Measurements from ENCODE around the gene RRP12. TPM values are rescaled to one million over a fixed set of nuclear protein-coding genes. Genes with fewer than 3 reads are reported as not detected.

The RRP12 gene
- total and polyA plus RNA-seq, 12 donors: 13.3 to 56.9 (median 27.6) TPM

- no peaks in the 10 kb centered on the region for H3K9me3 ChIP-seq (replicated peaks in 1 of 3)
- 80 to 90% (median 86%) methylated on average over 10 of the region's 10 CpGs for WGBS, 4 donors
- peaks cover under 1 to 5% of the 10 kb centered on the region in 2 donors for H3K4me1 ChIP-seq (replicated peaks in 1 of 2)
- H3K27ac ChIP-seq: no peak overlapping the region
- no peak overlapping the region for H3K4me3 ChIP-seq
- H3K27me3 ChIP-seq: no peaks in the 10 kb centered on the region
- H3K36me3 ChIP-seq (replicated peaks in 1 of 2): no peaks in the 10 kb centered on the region
- TF ChIP-seq POLR2A (IDR thresholded peaks at IDR 0.05) (no peak), CTCF (IDR thresholded peaks at IDR 0.05) (no peak)
- DNase-seq: no peak
- intact Hi-C loops (cut with DNase I): no loop called here
Measured at GRCh38 chr10:97412891-97413304, 11.8 kb upstream of the RRP12 start.

GRCh38 chr10:97411406-97411805, 10.3 kb upstream of the RRP12 start:
- DNase-seq: no peak
- Histone ChIP-seq H3K9me3 (replicated peaks in 1 of 3) (no peaks in the 10 kb centered on the region), H3K4me1 (replicated peaks in 1 of 2) (peaks cover 0 to 15% of the 10 kb centered on the region in 2 donors), H3K27ac (no peak overlapping the region), H3K27me3 (no peaks in the 10 kb centered on the region), H3K36me3 (replicated peaks in 1 of 2) (no peaks in the 10 kb centered on the region), H3K4me3 (no peak overlapping the region)
- TF ChIP-seq CTCF (IDR thresholded peaks at IDR 0.05) (no peak), POLR2A (IDR thresholded peaks at IDR 0.05) (no peak)
- intact Hi-C loops (cut with DNase I): no loop called here
- WGBS, 4 donors: 32 to 57% (median 45%) methylated on average over 4 of the region's 4 CpGs

GRCh38 chr10:97408496-97408992, 7.4 kb upstream of the RRP12 start:
- WGBS, 4 donors: 55 to 63% (median 59%) methylated on average over 10 of the region's 10 CpGs
- Histone ChIP-seq H3K4me1 (replicated peaks in 1 of 2) (peaks cover 0 to 15% of the 10 kb centered on the region in 2 donors), H3K27ac (no peak overlapping the region), H3K36me3 (replicated peaks in 1 of 2) (no peaks in the 10 kb centered on the region), H3K4me3 (no peak overlapping the region), H3K9me3 (replicated peaks in 1 of 3) (no peaks in the 10 kb centered on the region), H3K27me3 (no peaks in the 10 kb centered on the region)
- intact Hi-C loops (cut with DNase I): no loop called here
- no peak for DNase-seq
- TF ChIP-seq POLR2A (IDR thresholded peaks at IDR 0.05) (no peak), CTCF (IDR thresholded peaks at IDR 0.05) (no peak)

- TF ChIP-seq CTCF (IDR thresholded peaks at IDR 0.05) (no peak), POLR2A (IDR thresholded peaks at IDR 0.05) (no peak)
- 49 to 63% (median 58%) methylated on average over 2 of the region's 2 CpGs for WGBS, 4 donors
- H3K9me3 ChIP-seq (replicated peaks in 1 of 3): no peaks in the 10 kb centered on the region
- peaks cover 0 to 15% of the 10 kb centered on the region in 2 donors for H3K4me1 ChIP-seq (replicated peaks in 1 of 2)
- intact Hi-C loops (cut with DNase I): no loop called here
- no peak for DNase-seq
- no peaks in the 10 kb centered on the region for H3K27me3 ChIP-seq
- H3K27ac ChIP-seq: no peak overlapping the region
- H3K4me3 ChIP-seq: no peak overlapping the region
- no peaks in the 10 kb centered on the region for H3K36me3 ChIP-seq (replicated peaks in 1 of 2)
Measured at GRCh38 chr10:97407952-97408248, 6.8 kb upstream of the RRP12 start.
